T-helper 2 cell (primary cell): ENCODE measurements around the gene NDUFAF8.
A peak's percentile ranks its signal among the peaks of the same experiment; 100 is the strongest.
"Not testable (repeated sequence)": the region's sequence is repeated elsewhere in the genome, so short reads cannot be mapped to it uniquely, and the experiment has no call there.

ENCODE experiments used
- DNase-seq, 5 experiments: peaks; one replicate each; pipeline versions ENCODE4 v3.0.0 to v3.0.0-alpha.2; 2012 to 2022

NDUFAF8 gene

GRCh38 chr17:81223762-81224130, 15.4 kb upstream of the NDUFAF8 start:
- DNase-seq = no peak

DNA sequence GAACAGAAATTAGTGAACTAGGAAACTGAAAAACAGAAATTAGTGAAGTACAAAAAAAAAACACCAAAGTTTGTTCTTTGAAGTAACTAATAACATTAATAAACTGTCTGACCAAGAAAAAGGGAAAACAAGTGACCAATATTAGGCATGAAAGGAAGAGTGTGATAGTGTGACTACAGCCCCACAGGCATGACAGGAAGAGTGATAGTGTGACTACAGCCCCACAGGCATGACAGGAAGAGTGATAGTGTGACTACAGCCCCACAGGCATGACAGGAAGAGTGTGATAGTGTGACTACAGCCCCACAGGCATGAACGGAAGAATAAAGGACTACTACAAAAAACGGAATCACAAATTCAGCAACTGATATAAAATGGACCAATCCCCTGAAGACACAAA, 11.5 kb upstream of the NDUFAF8 start:
- DNase-seq = not testable (repeated sequence)

DNA sequence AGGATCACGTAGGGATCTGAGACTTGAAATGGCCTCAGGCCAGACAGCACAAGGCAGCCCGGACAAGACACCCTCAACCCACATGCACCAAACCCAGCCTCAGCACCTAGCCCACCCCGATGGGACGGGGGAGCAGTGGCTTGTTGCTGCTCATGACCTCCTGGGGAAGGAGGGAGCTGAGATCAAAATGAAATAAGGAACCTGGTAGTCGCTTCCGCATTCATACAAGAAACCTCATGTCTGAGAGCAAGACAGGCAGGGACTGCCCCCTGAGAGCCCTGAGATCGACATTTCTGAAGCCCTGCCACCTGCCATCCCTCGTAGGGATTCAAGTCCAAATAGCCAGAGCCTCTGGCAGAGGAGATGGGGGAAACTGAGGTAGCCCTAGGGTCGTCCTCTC, 10.7 kb upstream of the NDUFAF8 start:
- no peak for DNase-seq

GRCh38 chr17:81228834-81229665, 10.1 kb upstream of the NDUFAF8 start:
- DNase-seq = no peak

GRCh38 chr17:81229666-81229920, 9.5 kb upstream of the NDUFAF8 start:
- no peak for DNase-seq

DNA sequence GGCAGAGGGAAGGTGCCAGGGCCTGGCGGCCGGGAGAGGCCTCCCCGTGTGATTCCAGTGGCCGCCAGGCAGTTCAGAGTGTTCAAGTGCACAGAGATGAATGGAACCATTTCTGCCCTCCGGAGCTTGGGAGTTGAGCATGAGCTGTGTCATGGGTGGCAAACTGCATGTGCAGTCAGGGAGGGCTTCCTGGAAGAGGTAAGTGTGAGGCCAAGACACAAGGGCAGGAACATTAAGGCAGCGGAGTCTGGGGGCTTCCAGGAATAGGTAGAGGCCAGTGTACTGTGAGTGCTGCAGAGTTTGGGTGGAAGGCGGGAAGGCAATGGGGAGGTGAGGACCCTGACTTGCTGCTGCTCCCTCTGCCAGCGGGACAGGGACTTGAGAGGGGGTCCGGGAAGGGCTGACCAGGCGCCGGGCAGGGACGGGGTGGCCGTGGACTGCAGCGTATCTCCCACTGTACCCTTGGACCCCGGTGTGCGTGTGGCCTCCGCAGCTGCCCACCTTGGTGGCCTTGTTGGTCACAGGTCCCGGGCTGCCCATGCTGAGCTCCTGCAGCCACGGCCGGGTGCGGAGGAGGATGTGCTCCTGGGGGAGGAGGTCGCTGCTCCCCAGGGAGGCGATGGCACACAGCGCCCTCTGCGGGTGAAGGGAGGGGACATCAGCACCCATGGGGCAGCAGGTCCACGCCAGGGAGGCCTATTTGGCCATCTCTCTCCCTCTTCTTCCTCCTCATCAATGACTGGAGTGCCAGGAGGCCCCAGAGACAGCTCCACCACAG, 8.9 kb upstream of the NDUFAF8 start:
- DNase-seq = no peak

GRCh38 chr17:81231121-81231645, 7.9 kb upstream of the NDUFAF8 start:
- no peak for DNase-seq

- DNase-seq = no peak
Measured at GRCh38 chr17:81231766-81232581, 7.1 kb upstream of the NDUFAF8 start.

DNA sequence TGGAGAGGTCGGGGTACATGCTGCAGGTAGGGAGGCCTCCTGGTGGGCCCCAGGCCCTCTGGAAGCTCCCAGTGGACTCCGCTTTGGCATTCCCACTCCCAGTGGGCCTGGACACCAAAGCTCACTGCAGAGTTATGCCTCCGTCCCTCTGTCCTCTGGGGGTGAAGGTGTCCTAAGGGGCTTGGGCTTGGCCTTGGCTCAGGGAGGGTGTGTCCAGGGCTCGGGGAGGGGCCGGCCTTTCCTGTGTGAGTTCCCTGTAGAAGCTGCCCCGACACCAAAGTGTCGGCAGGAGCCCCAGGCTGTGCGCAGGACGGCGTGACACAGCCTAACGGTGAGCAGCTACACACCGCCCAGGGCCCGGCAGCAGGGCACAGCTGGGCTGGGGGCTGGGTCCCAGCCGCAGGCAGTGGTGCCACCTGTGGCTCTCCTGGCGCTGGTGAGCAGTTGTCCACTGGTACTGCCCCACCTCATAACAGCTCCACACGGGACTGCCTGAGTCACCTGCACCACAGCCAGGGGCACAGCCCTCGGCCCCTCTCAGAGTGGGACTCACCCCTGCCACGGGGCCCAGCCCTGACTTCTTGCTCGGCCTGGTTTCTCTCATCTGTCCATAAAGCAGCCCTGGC, 6.4 kb upstream of the NDUFAF8 start:
- no peak for DNase-seq

- no peak for DNase-seq
Measured at GRCh38 chr17:81233316-81233715, 5.8 kb upstream of the NDUFAF8 start.

DNA sequence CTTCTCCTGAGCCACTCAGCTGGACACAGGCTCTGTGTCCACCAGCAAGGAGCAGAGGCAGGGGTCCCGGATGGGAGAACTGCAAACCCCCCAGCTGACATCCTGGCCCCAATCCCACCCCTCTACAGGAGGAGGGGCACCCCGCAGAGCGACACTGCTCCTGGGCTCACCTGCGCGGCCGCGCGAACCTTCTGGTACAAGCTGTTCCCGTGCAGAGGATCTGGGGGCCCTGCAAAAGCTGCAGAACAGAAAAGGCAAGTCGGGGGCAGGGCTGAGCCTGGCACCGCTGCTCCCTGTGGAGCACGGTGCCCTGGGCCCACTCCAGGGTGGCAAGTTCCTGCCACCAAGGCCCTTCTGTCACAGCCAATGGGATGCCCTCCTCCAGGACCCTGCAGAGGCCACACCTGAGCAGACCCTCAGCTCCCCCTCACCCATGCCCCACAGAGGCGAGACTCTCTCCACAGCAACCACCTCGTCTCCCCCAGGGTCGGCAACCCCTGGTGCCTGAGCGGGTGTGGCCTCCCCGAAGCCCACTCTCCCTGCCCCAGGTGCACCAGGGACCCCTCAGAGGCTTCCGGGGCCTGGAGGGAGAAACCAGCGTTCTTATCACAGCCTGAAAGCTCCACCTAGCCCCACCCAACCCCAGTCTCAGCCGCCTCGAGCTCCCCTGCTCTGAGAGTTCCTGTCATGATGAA, 5.2 kb upstream of the NDUFAF8 start:
- DNase-seq = no peak

DNA sequence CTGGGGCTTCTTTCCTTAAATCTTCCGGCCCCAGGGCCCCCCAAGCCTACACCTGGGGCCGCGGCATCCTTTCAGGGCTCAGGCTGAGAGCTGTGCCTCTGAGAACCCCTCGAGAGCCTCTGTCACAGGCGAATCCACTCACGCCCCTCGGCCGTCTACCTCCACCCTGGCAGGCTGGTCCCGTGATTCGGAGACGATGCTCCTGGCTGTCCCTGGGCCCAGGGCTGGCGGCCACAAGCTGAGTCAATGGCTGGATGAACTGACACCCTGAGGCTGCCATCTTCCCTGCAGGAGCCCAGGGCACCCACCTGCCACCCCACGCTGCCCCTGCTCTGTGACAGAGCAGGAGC, 4.6 kb upstream of the NDUFAF8 start:
- DNase-seq = no peak

- DNase-seq = no peak
Measured at GRCh38 chr17:81234940-81235821, 3.9 kb upstream of the NDUFAF8 start.

DNA sequence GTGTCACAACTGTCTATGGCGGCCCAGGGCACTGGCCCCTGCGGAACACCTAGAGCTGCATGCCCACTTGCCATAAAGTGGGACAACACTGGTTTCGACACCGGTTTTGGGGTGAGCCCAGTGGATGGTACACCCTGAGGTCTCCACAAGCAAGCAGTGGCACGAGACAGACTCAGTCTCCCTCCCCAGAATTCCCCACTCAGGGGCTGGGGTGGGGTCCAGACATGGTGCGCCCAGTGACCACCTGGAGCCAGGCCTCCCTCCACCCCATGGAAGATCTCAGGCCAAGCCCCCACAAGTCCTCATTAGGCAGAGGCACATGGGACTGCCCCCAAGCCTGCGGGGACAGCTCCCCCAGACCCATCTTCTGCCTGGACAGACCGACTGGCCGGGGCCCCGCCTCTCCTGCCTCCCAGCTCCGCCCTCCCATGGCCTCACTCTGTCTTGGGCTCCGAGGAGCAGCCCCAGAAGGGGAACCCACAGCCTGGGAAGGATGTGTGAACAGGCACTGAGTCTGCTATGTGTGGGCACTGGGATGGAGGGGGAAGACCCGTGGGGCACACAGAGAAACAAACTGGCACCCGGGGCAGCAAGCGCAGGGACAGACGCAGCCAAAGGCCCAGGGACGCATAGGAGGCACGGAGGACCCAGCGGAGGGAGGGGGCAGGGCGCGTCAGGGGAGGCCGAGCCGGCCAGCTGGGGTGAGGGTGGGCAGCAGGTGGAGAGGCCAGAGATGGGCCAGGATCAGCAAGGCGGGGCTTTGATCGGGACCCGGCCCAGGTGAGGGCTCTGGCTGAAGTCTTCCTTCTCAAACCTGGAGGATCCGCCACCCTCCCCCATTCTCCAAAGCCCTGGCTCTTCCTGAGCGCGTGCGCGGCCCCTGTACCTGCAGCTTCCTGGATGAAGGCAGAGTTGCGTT, 3.0 kb upstream of the NDUFAF8 start:
- DNase-seq = no peak

- no peak for DNase-seq
Measured at GRCh38 chr17:81236784-81237183, 2.3 kb upstream of the NDUFAF8 start.

DNA sequence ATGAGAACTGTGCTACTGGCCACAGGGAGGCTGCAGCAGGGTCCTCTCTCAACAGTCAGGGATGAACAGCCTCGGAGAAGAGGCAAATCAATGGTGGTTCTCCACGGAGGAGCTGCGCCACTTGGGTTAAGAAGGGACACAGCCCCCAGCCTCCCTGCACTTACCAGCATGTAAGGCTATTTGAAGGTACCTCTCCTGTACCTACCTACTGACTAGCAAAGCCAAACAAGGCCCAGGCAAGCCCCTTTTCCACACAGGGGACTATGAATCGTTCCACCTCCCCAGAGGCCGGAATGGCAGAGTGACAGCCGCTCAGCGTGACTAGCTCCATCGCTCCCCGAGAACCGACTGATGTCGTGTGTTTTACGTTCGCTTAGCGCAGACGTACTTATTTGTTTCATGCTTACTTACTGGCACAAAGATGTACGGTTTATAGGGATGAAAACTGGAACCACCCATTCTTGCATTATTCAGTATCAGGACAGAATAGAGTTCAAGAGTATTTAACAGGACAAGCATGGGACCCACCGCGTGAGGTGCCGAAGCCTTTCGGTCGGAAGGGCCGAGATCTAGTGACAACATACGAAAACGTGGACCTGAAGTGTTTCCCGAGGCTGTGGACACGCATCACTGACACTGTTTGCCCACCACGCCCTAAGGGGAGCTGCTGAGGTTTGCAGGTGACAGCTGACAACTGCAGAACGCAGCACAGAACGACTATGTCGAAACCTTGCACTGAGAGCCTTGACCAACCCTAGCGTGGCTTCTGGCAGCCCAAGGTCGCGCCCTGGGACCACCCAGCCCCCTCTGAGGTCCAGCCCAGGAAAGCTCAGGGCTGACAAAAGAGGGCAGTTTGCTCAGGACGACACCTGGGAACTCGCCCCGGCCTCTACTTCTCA, 1.3 kb upstream of the NDUFAF8 start:
- no peak for DNase-seq

- no peak for DNase-seq
Measured at GRCh38 chr17:81238490-81238814, 666 bp upstream of the NDUFAF8 start.

- peak in 4 of 5 experiments; percentile 24 to 69 (median 38) for DNase-seq
Measured at GRCh38 chr17:81239714-81240555, 817 bp downstream of the NDUFAF8 start.
